ENCODE measurements around the gene NT5C3A. TPM values are rescaled to one million over a fixed set of nuclear protein-coding genes. Genes with fewer than 3 reads are reported as not detected.
A peak's percentile ranks its signal among the peaks of the same experiment; 100 is the strongest.

NT5C3A gene
- total RNA-seq, 2 donors from 2014 or later, result 14.5 to 22.2 TPM

GRCh38 chr7:33055158-33055557 lies 7.4 kb downstream of the NT5C3A start:
- no peaks in the 10 kb centered on the region for H3K36me3 ChIP-seq
- no peaks in the 10 kb centered on the region for H3K9me3 ChIP-seq
- H3K27me3 ChIP-seq (replicated peaks; ENCODE audit: insufficient read depth), result no peaks in the 10 kb centered on the region
- DNase-seq (ENCODE audit: low spot score) (no peak), ATAC-seq (ENCODE audit: insufficient number of reproducible peaks, low FRiP score, low read depth) (no peak)
- no peak overlapping the region for H3K27ac ChIP-seq
- peaks cover 9 to 10% of the 10 kb centered on the region in 2 donors for H3K4me1 ChIP-seq (ENCODE audit: control insufficient read depth in 1 of 2, low read depth in 2 of 2)
- TF ChIP-seq CTCF (IDR thresholded peaks at IDR 0.05), result no peak
- H3K4me3 ChIP-seq, result no peak overlapping the region

- H3K4me3 ChIP-seq, result no peak overlapping the region
- ATAC-seq (ENCODE audit: insufficient number of reproducible peaks, low FRiP score, low read depth) (no peak), DNase-seq (ENCODE audit: low spot score) (no peak)
- no peak for TF ChIP-seq CTCF (IDR thresholded peaks at IDR 0.05)
- no peaks in the 10 kb centered on the region for H3K27me3 ChIP-seq (replicated peaks; ENCODE audit: insufficient read depth)
- H3K36me3 ChIP-seq, result no peaks in the 10 kb centered on the region
- H3K4me1 ChIP-seq (ENCODE audit: control insufficient read depth in 1 of 2, low read depth in 2 of 2), result peaks cover 10% of the 10 kb centered on the region in 2 donors
- no peak overlapping the region for H3K27ac ChIP-seq
- no peaks in the 10 kb centered on the region for H3K9me3 ChIP-seq
Measured at GRCh38 chr7:33054261-33054964, 8.2 kb downstream of the NT5C3A start.

GRCh38 chr7:33053721-33054120 lies 8.9 kb downstream of the NT5C3A start:
- ATAC-seq (ENCODE audit: insufficient number of reproducible peaks, low FRiP score, low read depth) (no peak), DNase-seq (ENCODE audit: low spot score) (no peak)
- no peaks in the 10 kb centered on the region for H3K36me3 ChIP-seq
- H3K27me3 ChIP-seq (replicated peaks; ENCODE audit: insufficient read depth), result no peaks in the 10 kb centered on the region
- H3K4me1 ChIP-seq (ENCODE audit: control insufficient read depth in 1 of 2, low read depth in 2 of 2), result peaks cover 10% of the 10 kb centered on the region in 2 donors
- no peak overlapping the region for H3K27ac ChIP-seq
- no peaks in the 10 kb centered on the region for H3K9me3 ChIP-seq
- no peak for TF ChIP-seq CTCF (IDR thresholded peaks at IDR 0.05)
- no peak overlapping the region for H3K4me3 ChIP-seq

GRCh38 chr7:33050535-33051318 lies 11.8 kb downstream of the NT5C3A start:
- H3K36me3 ChIP-seq, result no peaks in the 10 kb centered on the region
- H3K4me1 ChIP-seq (ENCODE audit: control insufficient read depth in 1 of 2, low read depth in 2 of 2), result peaks cover 10% of the 10 kb centered on the region in 2 donors
- no peak overlapping the region for H3K27ac ChIP-seq
- peak; percentile 43 for TF ChIP-seq CTCF (IDR thresholded peaks at IDR 0.05)
- no peaks in the 10 kb centered on the region for H3K27me3 ChIP-seq (replicated peaks; ENCODE audit: insufficient read depth)
- ATAC-seq (ENCODE audit: insufficient number of reproducible peaks, low FRiP score, low read depth), result no peak
- peak overlapping the region; percentile 24 for H3K4me3 ChIP-seq
- no peak for DNase-seq (ENCODE audit: low spot score)
- no peaks in the 10 kb centered on the region for H3K9me3 ChIP-seq

GRCh38 chr7:33048704-33049103 lies 13.9 kb downstream of the NT5C3A start:
- H3K27ac ChIP-seq, result no peak overlapping the region
- DNase-seq (ENCODE audit: low spot score) (no peak), ATAC-seq (ENCODE audit: insufficient number of reproducible peaks, low FRiP score, low read depth) (no peak)
- H3K36me3 ChIP-seq, result no peaks in the 10 kb centered on the region
- H3K9me3 ChIP-seq, result no peaks in the 10 kb centered on the region
- peaks cover 0 to 5% of the 10 kb centered on the region in 2 donors for H3K4me1 ChIP-seq (ENCODE audit: control insufficient read depth in 1 of 2, low read depth in 2 of 2)
- H3K4me3 ChIP-seq, result no peak overlapping the region
- no peak for TF ChIP-seq CTCF (IDR thresholded peaks at IDR 0.05)
- no peaks in the 10 kb centered on the region for H3K27me3 ChIP-seq (replicated peaks; ENCODE audit: insufficient read depth)

All from thoracic aorta (tissue), 2 donors.